HCT116 (cell line): Measurements from ENCODE around the gene TXLNB. TPM values are rescaled to one million over a fixed set of nuclear protein-coding genes. Genes with fewer than 3 reads are reported as not detected.

Experiments
- ATAC-seq: fragments of 200-7000 bp; cut with Tn5 transposase; 2 replicates; pipeline ENCODE4 v1.9.1; 2020; ENCODE audit warnings: mild to moderate bottlenecking, moderate library complexity
- BruUV-seq: library from RNA; stranded (reverse); fragments of 400-500 nt; replicated peaks from 2 replicates; lab custom pipeline; 2021; lab: Mats Ljungman, UMichigan
- CTCF ChIA-PET: fragments of 300-600 bp; sonication (Branson Sonifier 250); formaldehyde crosslinking; loops from one replicate; lab custom pipeline; 2021; ENCODE audit warnings: antibody characterized with exemption; lab: Charles Lee
- POLR2A ChIA-PET: fragments of 300-600, 350-600 bp; sonication (Branson Sonifier 250); formaldehyde crosslinking; loops from one replicate; lab custom pipeline; 2021; ENCODE audit warnings: antibody characterized with exemption; lab: Charles Lee
- RAD21 ChIA-PET, 2 experiments: fragments of 300-600 bp; sonication (Branson Sonifier 250); formaldehyde crosslinking; loops; one replicate each; lab custom pipeline; 2023; ENCODE audit warnings: low total read pairs in 2 of 2; ENCODE audit not compliant: uncharacterized antibody in 2 of 2, unreplicated experiment in 2 of 2, low non-redundant PET in 1 of 2; lab: Charles Lee
- DNase-seq: peaks from one replicate; pipeline ENCODE4 v3.0.0-alpha.2; 2010; ENCODE audit warnings: low read depth, low spot score
- H2AFZ ChIP-seq: fragments of 200-600 bp; shearing (Covaris generic), sonication (generic); 2 replicates; pipeline ENCODE4 v1.6.1; 2017; ENCODE audit warnings: low read depth, mixed run types, mixed read lengths, antibody characterized with exemption, low read length; ENCODE audit not compliant: poor library complexity, severe bottlenecking
- H3K27ac ChIP-seq: 2 replicates; pipeline ENCODE4 v1.5.1; 2012; ENCODE audit warnings: low read depth, low read length
- H3K27me3 ChIP-seq: fragments of 200-600 bp; sonication (generic); 2 replicates; pipeline ENCODE4 v1.6.1; 2016; ENCODE audit warnings: mixed run types, low read length, mixed read lengths; ENCODE audit not compliant: insufficient read depth
- H3K36me3 ChIP-seq, 2 experiments: fragments of 200-500 bp in 1 of 2; fragments of 200-600 bp in 1 of 2; sonication (Bioruptor generic) in 1 of 2; sonication (generic) in 1 of 2; 2 replicates each; pipeline versions ENCODE4 v1.5.1 to v1.6.1; 2014 to 2016; ENCODE audit warnings: low read length in 2 of 2, inconsistent platforms in 1 of 2, mixed read lengths in 1 of 2, mixed run types in 1 of 2; ENCODE audit not compliant: insufficient read depth in 2 of 2, control insufficient read depth in 1 of 2
- H3K4me1 ChIP-seq, 2 experiments: fragments of 200-600 bp in 1 of 2; sonication (generic) in 1 of 2; 2 replicates each; pipeline versions ENCODE4 v1.5.1 to v1.6.1; 2012 to 2017; ENCODE audit warnings: low read length in 2 of 2, inconsistent platforms in 1 of 2, mild to moderate bottlenecking in 1 of 2, mixed read lengths in 1 of 2, mixed run types in 1 of 2, moderate library complexity in 1 of 2; ENCODE audit not compliant: insufficient read depth in 2 of 2, control insufficient read depth in 1 of 2
- H3K4me2 ChIP-seq: fragments of 200-600 bp; sonication (generic); 2 replicates; pipeline ENCODE4 v1.6.1; 2017; ENCODE audit warnings: mixed run types, low read length, mixed read lengths
- H3K4me3 ChIP-seq, 2 experiments: fragments of 200-600 bp in 1 of 2; sonication (generic) in 1 of 2; replicated peaks in 1 of 2; 2 replicates each; pipeline ENCODE4 v1.5.1; 2011 to 2016; ENCODE audit warnings: low read length in 2 of 2, control low read depth in 1 of 2, low read depth in 1 of 2, mild to moderate bottlenecking in 1 of 2, mixed read lengths in 1 of 2, mixed run types in 1 of 2
- H3K79me2 ChIP-seq: fragments of 200-600 bp; sonication (generic); 2 replicates; pipeline ENCODE4 v1.6.1; 2017; ENCODE audit warnings: mild to moderate bottlenecking, mixed run types, low read length, moderate library complexity, mixed read lengths; ENCODE audit not compliant: insufficient read depth
- H3K9ac ChIP-seq: fragments of 200-600 bp; sonication (generic); 2 replicates; pipeline ENCODE4 v1.6.1; 2016; ENCODE audit warnings: low read length, mixed read lengths
- H3K9me2 ChIP-seq: fragments of 200-600 bp; sonication (generic), shearing (Covaris generic); 2 replicates; pipeline ENCODE4 v1.6.1; 2017; ENCODE audit warnings: mixed run types, mild to moderate bottlenecking, moderate library complexity; ENCODE audit not compliant: insufficient read depth
- H3K9me3 ChIP-seq, 2 experiments: fragments of 200-500 bp in 1 of 2; fragments of 200-600 bp in 1 of 2; sonication (Bioruptor generic) in 1 of 2; sonication (generic) in 1 of 2; 2 replicates each; pipeline ENCODE4 v1.6.1; 2014 to 2017; ENCODE audit warnings: low read length in 2 of 2, mixed read lengths in 2 of 2, inconsistent platforms in 1 of 2, low read depth in 1 of 2, mild to moderate bottlenecking in 1 of 2, mixed run types in 1 of 2, moderate library complexity in 1 of 2; ENCODE audit not compliant: control insufficient read depth in 1 of 2, insufficient read depth in 1 of 2
- H4K20me1 ChIP-seq: fragments of 200-600 bp; sonication (generic), shearing (Covaris generic); 2 replicates; pipeline ENCODE4 v1.6.1; 2017; ENCODE audit warnings: mixed run types, mild to moderate bottlenecking, moderate library complexity; ENCODE audit not compliant: insufficient read depth
- CBX3 ChIP-seq: IDR thresholded peaks from 2 replicates; pipeline ENCODE4 v1.6.1; 2012; ENCODE audit warnings: low read depth
- CEBPB ChIP-seq: IDR thresholded peaks from 2 replicates; pipeline ENCODE4 v1.6.1; 2012; ENCODE audit warnings: low read depth
- EGR1 ChIP-seq: IDR thresholded peaks from 2 replicates; pipeline ENCODE4 v1.6.1; 2012; ENCODE audit warnings: low read depth
- ELF1 ChIP-seq: IDR thresholded peaks from 2 replicates; pipeline ENCODE4 v1.6.1; 2012; ENCODE audit warnings: low read depth, borderline replicate concordance
- EZH2 ChIP-seq: fragments of 200-600 bp; sonication (generic); IDR thresholded peaks from 2 replicates; pipeline ENCODE4 v1.6.1; 2017; ENCODE audit warnings: antibody characterized with exemption, mixed run types
- EZH2phosphoT487 ChIP-seq: fragments of 200-600 bp; IDR thresholded peaks from 2 replicates; pipeline ENCODE4 v1.6.1; 2018; ENCODE audit warnings: antibody characterized with exemption, borderline replicate concordance
- FOSL1 ChIP-seq: IDR thresholded peaks from 2 replicates; pipeline ENCODE4 v1.6.1; 2012; ENCODE audit warnings: low read depth
- MAX ChIP-seq: IDR thresholded peaks from 2 replicates; pipeline ENCODE4 v1.6.1; 2012
- POLR2A ChIP-seq: IDR thresholded peaks from 2 replicates; pipeline ENCODE4 v1.7.0; 2011; ENCODE audit warnings: borderline replicate concordance; ENCODE audit not compliant: insufficient read depth, insufficient read length; ENCODE audit errors: extremely low read depth
- POLR2AphosphoS5 ChIP-seq: IDR thresholded peaks from 2 replicates; pipeline ENCODE4 v1.6.1; 2011; ENCODE audit warnings: mild to moderate bottlenecking, low read depth, low read length, moderate library complexity
- RAD21 ChIP-seq: IDR thresholded peaks from 2 replicates; pipeline ENCODE4 v1.6.1; 2012; ENCODE audit warnings: low read depth, mild to moderate bottlenecking
- REST ChIP-seq: IDR thresholded peaks from 2 replicates; pipeline ENCODE4 v1.6.1; 2012; ENCODE audit warnings: low read depth
- SIN3A ChIP-seq: IDR thresholded peaks from 2 replicates; pipeline ENCODE4 v1.6.1; 2012; ENCODE audit warnings: low read depth
- SP1 ChIP-seq: IDR thresholded peaks from 2 replicates; pipeline ENCODE4 v1.6.1; 2012; ENCODE audit warnings: low read depth
- SRF ChIP-seq: IDR thresholded peaks from 2 replicates; pipeline ENCODE4 v1.6.1; 2012; ENCODE audit warnings: low read depth
- YY1 ChIP-seq: IDR thresholded peaks from 2 replicates; pipeline ENCODE4 v1.6.1; 2011; ENCODE audit warnings: low read length, low read depth, moderate library complexity, mild to moderate bottlenecking; ENCODE audit not compliant: insufficient replicate concordance; ENCODE audit errors: extremely low read depth
- ZBTB33 ChIP-seq: IDR thresholded peaks from 2 replicates; pipeline ENCODE4 v1.6.1; 2011; ENCODE audit warnings: mild to moderate bottlenecking, low read length, moderate library complexity; ENCODE audit not compliant: insufficient replicate concordance; ENCODE audit errors: extremely low read depth
- ZFX ChIP-seq: fragments of 450-650 bp; IDR thresholded peaks from 2 replicates; pipeline ENCODE4 v1.6.1; 2017
- ZNF274 ChIP-seq: fragments of 200-500 bp; sonication (Bioruptor generic); IDR thresholded peaks from 2 replicates; pipeline ENCODE4 v1.6.1; 2014; ENCODE audit warnings: mild to moderate bottlenecking, low read depth, low read length, inconsistent platforms
- intact Hi-C: fragments of 100-400 bp; cut with micrococcal nuclease; formaldehyde crosslinking; loops from 2 replicates; pipeline ENCODE4 v1.10.0; 2022
- total RNA-seq: library from RNA; stranded (reverse); gene quantifications from one replicate; pipeline ENCODE4 v1.2.1, GENCODE V29; 2021; ENCODE audit not compliant: unreplicated experiment
- TF ChIP-seq, protein P1 (sequence below): IDR thresholded peaks from 2 replicates; pipeline ENCODE4 v1.6.1; 2012

TXLNB gene
- total RNA-seq, 1 experiment from 2014 or later, result 0.05 TPM

DNA sequence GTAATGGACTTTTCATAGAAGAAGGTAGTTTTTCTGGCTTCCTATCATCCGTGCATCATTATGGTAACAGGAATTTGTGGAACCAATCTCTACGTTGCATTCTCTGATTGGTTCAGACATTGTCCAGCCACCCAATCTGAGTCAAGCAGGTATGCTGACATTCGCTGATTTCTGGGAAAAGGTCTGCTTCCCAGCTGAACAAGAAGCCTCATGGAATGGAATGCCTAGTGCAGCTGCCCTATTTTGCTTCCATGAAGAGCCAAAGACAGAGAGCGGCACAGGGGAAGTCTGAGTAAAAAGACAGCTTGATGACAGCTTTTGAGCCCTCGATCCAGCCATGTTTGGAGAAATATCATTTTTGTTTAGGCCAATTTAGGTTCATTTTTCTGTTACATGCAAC, 38.5 kb upstream of the TXLNB start:
- Histone ChIP-seq H3K79me2 (no peaks in the 10 kb centered on the region), H3K9me2 (no peaks in the 10 kb centered on the region), H2AFZ (no peak overlapping the region), H3K4me2 (no peak overlapping the region), H3K4me3 (no peak overlapping the region), H3K27ac (no peak overlapping the region), H4K20me1 (no peaks in the 10 kb centered on the region), H3K27me3 (no peaks in the 10 kb centered on the region), H3K36me3 (no peaks in the 10 kb centered on the region), H3K4me1 (no peaks in the 10 kb centered on the region), H3K9me3 (no peaks in the 10 kb centered on the region), H3K9ac (no peak overlapping the region)
- ChIA-PET POLR2A (no interaction called here), RAD21 (no interaction called here), CTCF (no interaction called here)
- intact Hi-C loops, result no loop called here
- DNase-seq (no peak), ATAC-seq (no peak)
- BruUV-seq, result no TSS peak
- TF ChIP-seq ELF1 (no peak), SIN3A (no peak), CEBPB (no peak), POLR2AphosphoS5 (no peak), EZH2phosphoT487 (no peak), REST (no peak), ZBTB33 (no peak), FOSL1 (no peak), ZNF274 (no peak), EGR1 (no peak), SRF (no peak), MAX (no peak), RAD21 (no peak), YY1 (no peak), POLR2A (no peak), SP1 (no peak), EZH2 (no peak), ZFX (no peak), CBX3 (no peak)
- TF ChIP-seq, protein P1, sequence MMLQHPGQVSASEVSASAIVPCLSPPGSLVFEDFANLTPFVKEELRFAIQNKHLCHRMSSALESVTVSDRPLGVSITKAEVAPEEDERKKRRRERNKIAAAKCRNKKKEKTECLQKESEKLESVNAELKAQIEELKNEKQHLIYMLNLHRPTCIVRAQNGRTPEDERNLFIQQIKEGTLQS, result no peak
- TF ChIP-seq, all 23 proteins: peak for 0
